ENCODE results near the gene OGA. TPM values are rescaled to one million over a fixed set of nuclear protein-coding genes. Genes with fewer than 3 reads are reported as not detected.

Gene OGA
- total RNA-seq, 2 experiments from 2014 or later, result 135 to 145 TPM

DNA sequence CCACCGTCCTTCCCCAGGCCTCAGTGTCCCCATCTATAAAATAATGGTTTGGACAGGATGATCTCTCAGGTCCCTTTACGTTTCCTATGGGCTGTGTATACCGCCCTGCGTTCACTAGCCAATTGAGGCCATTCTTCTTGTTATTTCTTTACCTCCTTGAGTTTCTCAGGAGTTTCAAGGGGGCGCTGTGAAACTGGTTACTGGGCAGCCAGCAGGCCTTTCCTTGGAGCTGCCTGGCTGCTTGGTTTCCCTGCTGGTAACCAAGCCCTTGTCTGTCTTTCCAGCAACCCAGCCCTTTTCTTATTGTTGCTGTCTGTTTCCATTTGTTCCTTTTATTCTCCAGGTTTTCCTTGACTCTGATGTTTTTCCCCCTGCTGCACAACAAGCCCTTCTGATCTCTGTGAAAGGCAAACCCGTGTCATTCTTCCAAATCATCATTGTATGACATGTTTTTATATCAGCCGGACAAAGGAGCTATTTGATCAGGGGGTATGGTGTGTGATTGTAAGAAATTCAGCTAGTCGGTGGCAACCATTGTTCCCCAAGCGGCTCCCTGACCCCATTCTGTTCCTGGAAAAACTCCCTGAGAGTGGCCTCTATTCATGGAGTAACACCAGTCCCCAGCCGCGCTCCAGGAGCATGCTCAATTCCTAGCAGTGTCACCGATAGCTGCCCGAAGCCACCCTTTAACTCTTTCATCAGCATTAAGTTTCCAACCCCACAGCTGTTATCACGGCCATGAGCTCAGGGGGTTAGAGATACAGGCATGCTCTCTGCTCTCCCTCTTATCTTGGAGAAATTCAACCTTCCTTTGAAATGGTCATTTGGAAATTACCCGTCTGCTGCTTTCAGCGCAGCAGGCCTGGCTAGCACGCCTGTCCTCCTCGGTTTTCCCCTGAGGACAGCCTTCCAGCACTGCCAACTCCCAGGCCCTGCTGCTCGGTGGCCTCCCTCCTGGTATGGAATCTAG lies 68.9 kb downstream of the OGA start:
- CTCF ChIA-PET, result interaction anchor here (1.1 kb wide), 1 partner anchor 8 kb away, joined by 3 read pairs; no protein-coding TSS in a partner anchor

DNA sequence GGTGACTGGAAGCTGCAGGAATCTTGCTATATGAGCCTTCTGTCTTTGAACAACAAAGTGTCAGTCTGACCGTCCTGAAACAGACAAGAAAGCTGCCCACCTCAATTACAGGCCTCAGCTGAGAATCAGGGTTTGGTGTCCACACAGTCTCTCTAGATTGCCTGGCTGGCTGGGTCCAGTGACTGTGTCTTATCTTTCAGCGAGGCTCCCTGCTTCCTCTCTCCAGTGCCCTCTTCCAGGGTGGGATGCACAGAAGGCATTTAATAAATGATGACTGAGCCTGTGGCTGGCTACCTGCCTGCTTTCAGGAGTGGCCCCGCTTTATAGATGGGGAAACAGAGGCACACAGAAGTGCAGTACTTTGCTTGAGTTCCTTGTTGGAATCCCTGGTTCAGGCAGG lies 69.7 kb downstream of the OGA start:
- Mint-ChIP-seq H3K9me3 (no peaks in the 10 kb centered on the region), H3K27ac (no peak overlapping the region), H3K4me1 (no peaks in the 10 kb centered on the region), H3K4me3 (no peak overlapping the region), H3K36me3 (ENCODE audit: low read depth) (no peaks in the 10 kb centered on the region), H3K27me3 (peaks cover 19% of the 10 kb centered on the region)
- POLR2A ChIA-PET, result no interaction called here
- CTCF ChIA-PET, result no interaction called here
- no peak for DNase-seq

More for the DNA sequence above, 68.9 kb downstream of the OGA start:
- Mint-ChIP-seq H3K4me3 (no peak overlapping the region), H3K4me1 (no peaks in the 10 kb centered on the region), H3K9me3 (no peaks in the 10 kb centered on the region), H3K27me3 (peaks cover 21% of the 10 kb centered on the region), H3K36me3 (ENCODE audit: low read depth) (no peaks in the 10 kb centered on the region), H3K27ac (no peak overlapping the region)
- POLR2A ChIA-PET, result no interaction called here
- DNase-seq, result no peak

DNA sequence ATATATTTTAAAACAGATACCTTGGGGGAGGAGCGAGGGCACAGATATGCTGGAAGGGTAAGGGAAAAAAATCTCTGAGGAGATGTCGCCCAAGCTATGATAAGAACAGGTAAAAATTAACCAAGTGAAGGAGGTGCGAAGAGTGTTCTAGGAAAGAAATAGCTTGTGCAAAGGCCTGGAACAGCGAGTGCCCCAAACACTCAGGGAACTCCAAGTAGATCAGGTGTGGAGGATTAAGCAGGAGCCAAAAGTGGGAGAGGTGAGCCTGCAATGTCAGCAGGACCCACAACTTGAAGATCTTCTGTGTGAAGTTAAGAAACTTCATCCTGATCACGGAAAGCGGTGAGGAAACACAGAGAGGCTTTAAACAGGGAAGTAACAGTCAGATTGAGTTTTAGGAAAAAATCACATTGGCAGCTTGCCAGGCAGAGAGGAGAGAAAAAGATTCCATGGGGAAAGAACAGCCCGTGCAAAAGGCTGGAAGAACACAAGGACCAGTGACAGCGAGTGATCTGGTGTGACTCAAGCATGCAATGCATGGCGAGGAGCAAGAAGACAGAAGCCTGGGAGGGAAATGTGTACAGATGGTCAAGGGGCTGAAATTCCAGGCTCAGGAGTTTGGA lies 73.1 kb downstream of the OGA start:
- CTCF ChIA-PET, result interaction anchor here (0.5 to 1.6 kb wide), 5 partner anchors 8 to 146 kb away, joined by 3 to 4 read pairs (median 3); no protein-coding TSS in a partner anchor

GRCh38 chr10:101744267-101744666 lies 74.0 kb downstream of the OGA start:
- Mint-ChIP-seq H3K27me3 (peaks cover 26% of the 10 kb centered on the region), H3K4me3 (no peak overlapping the region), H3K4me1 (no peaks in the 10 kb centered on the region), H3K27ac (no peak overlapping the region), H3K9me3 (no peaks in the 10 kb centered on the region), H3K36me3 (ENCODE audit: low read depth) (no peaks in the 10 kb centered on the region)
- ChIA-PET POLR2A (no interaction called here), CTCF (interaction anchor here (1.3 to 1.6 kb wide), 2 partner anchors 9 to 37 kb away, joined by 3 to 4 read pairs; no protein-coding TSS in a partner anchor)
- no peak for DNase-seq

More for the DNA sequence above, 73.1 kb downstream of the OGA start:
- no peak for DNase-seq
- Mint-ChIP-seq H3K4me3 (no peak overlapping the region), H3K36me3 (ENCODE audit: low read depth) (no peaks in the 10 kb centered on the region), H3K4me1 (no peaks in the 10 kb centered on the region), H3K27ac (no peak overlapping the region), H3K27me3 (peaks cover 26% of the 10 kb centered on the region), H3K9me3 (no peaks in the 10 kb centered on the region)
- POLR2A ChIA-PET, result no interaction called here

DNA sequence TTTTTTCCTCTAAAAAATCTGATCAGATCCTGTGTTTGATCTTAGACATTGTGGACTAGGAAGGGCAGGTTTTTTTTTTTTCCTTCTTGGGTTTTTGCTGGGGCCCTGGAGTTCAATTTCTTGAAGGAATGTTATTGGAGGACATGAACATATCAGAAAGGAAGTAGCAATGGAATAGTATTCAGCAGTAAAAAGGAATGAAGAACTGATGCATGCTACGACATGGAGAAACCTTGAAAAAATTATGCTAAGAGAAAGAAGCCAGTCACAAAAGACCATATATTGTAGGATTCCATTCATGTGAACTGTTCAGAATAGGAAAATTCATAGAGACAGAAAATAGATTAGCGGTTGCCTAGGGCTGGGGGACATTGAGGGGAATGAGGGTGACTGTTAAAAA lies 76.3 kb downstream of the OGA start:
- no peak for DNase-seq
- Mint-ChIP-seq H3K27me3 (peaks cover 26% of the 10 kb centered on the region), H3K9me3 (no peaks in the 10 kb centered on the region), H3K4me3 (no peak overlapping the region), H3K4me1 (no peaks in the 10 kb centered on the region), H3K27ac (no peak overlapping the region), H3K36me3 (ENCODE audit: low read depth) (no peaks in the 10 kb centered on the region)
- ChIA-PET POLR2A (no interaction called here), CTCF (interaction anchor here (0.5 to 1.2 kb wide), 2 partner anchors 8 to 115 kb away, joined by 3 to 4 read pairs; no protein-coding TSS in a partner anchor)

DNA sequence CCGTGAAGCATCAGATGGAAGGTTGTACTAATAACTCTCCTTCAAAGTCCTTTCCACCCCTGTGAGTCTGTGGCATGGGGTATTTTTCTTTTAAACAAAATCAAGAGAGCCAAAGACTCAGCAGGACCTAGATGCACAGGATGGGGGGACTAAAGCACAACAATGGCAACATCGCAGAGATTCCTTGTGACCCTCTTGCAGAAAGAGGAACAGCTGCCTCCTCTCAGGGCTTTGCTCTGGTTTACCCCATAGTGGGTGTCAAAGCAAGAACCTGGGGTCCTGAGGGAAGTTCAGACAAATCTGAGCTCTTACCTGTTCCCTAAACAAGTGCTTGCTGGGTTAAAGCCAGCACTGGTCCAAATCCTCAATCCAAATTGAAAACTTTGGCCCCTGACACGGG lies 81.6 kb downstream of the OGA start:
- Mint-ChIP-seq H3K9me3 (no peaks in the 10 kb centered on the region), H3K4me1 (no peaks in the 10 kb centered on the region)

More for the DNA sequence above, 81.6 kb downstream of the OGA start:
- CTCF ChIA-PET, result interaction anchor here (1.2 kb wide), 1 partner anchor 12 kb away, joined by 3 read pairs; no protein-coding TSS in a partner anchor
- Mint-ChIP-seq H3K27ac (no peak overlapping the region), H3K4me3 (no peak overlapping the region), H3K36me3 (ENCODE audit: low read depth) (no peaks in the 10 kb centered on the region), H3K27me3 (peaks cover 28% of the 10 kb centered on the region)
- no peak for DNase-seq
- POLR2A ChIA-PET, result no interaction called here

Other genes with a start within 250 kb of the OGA start
- gene POLL, start 230.2 kb downstream of the OGA start, total RNA-seq, result 10 to 100 TPM; 26.5 to 35.3 TPM
- gene DPCD, start 230.1 kb downstream of the OGA start, total RNA-seq, result 1 to 10 TPM; 2.9 to 3.1 TPM
- 10 to 100 TPM; 40.7 to 45.4 TPM for gene FBXW4, start 123.3 kb downstream of the OGA start, total RNA-seq
- not detected for gene FGF8, start 42.3 kb downstream of the OGA start, total RNA-seq
- gene NPM3, start 35.0 kb downstream of the OGA start, total RNA-seq, result 10 to 100 TPM; 25.9 to 30.3 TPM
- gene KCNIP2, start 25.4 kb upstream of the OGA start, total RNA-seq, result 1 to 10 TPM; 3.5 to 4.5 TPM
- gene ARMH3, start 237.7 kb upstream of the OGA start, total RNA-seq, result 10 to 100 TPM; 22.1 to 23.6 TPM
- 10 to 100 TPM; 18.3 to 25.3 TPM for gene HPS6, start 246.9 kb upstream of the OGA start, total RNA-seq